Lower leg skin (tissue), 4 donors: ENCODE data around the gene LRRC47. TPM values are rescaled to one million over a fixed set of nuclear protein-coding genes. Genes with fewer than 3 reads are reported as not detected.

Source experiments
- DNase-seq, 2 donors: peaks; one replicate each; pipeline ENCODE4 v3.0.0-alpha.2; 2019; ENCODE audit warnings: low spot score in 2 of 2
- H3K4me3 ChIP-seq: fragments of 200-600 bp; sonication (generic); 2 replicates; pipeline ENCODE4 v1.5.1; 2017; ENCODE audit warnings: mild to moderate bottlenecking, low read depth; ENCODE audit not compliant: poor library complexity, severe bottlenecking
- CTCF ChIP-seq, 3 donors: fragments of 450-650 bp; IDR thresholded peaks; one replicate each; pipeline ENCODE4 v1.5.1; 2016; ENCODE audit warnings: antibody characterized with exemption in 3 of 3, mild to moderate bottlenecking in 3 of 3, moderate library complexity in 2 of 3
- POLR2A ChIP-seq, 2 donors: fragments of 450-650 bp; IDR thresholded peaks; one replicate each; pipeline ENCODE4 v1.6.1; 2016 to 2017; ENCODE audit warnings: antibody characterized with exemption in 2 of 2, mild to moderate bottlenecking in 1 of 2, moderate library complexity in 1 of 2
- WGBS, 2 donors: methylation state at CpG; one replicate each; pipeline ENCODE4 v1.1.5; 2018; 5-methylcytosine and 5-hydroxymethylcytosine counted together
- intact Hi-C: fragments of 100-400 bp; cut with DNase I; formaldehyde crosslinking; loops from one replicate; pipeline ENCODE4 v1.15.0; 2023; ENCODE audit warnings: low total_unique reads
- total RNA-seq, 4 donors: library from RNA; depleted of rRNA; stranded (reverse); fragments of >200 nt; gene quantifications; one replicate each; pipeline ENCODE4 v1.1.0, GENCODE V29; 2016

Gene LRRC47
- total RNA-seq, 4 donors from 2014 or later: 43.6 to 55.3 (median 49.7) TPM

- intact Hi-C loops: no loop called here
- TF ChIP-seq CTCF (IDR thresholded peaks at IDR 0.05) (no peak), POLR2A (IDR thresholded peaks at IDR 0.05) (no peak)
- DNase-seq: no peak
- WGBS, 2 donors: 57 to 61% methylated on average over 16 to 23 of the region's 25 CpGs
- no peak overlapping the region for H3K4me3 ChIP-seq
Measured at GRCh38 chr1:3731583-3732433, 64.5 kb downstream of the LRRC47 start.

- no peak overlapping the region for H3K4me3 ChIP-seq
- intact Hi-C loops: no loop called here
- WGBS, 2 donors: 70 to 75% methylated on average over 14 to 21 of the region's 25 CpGs
- DNase-seq: no peak
- TF ChIP-seq POLR2A (IDR thresholded peaks at IDR 0.05) (no peak), CTCF (IDR thresholded peaks at IDR 0.05) (no peak)
Measured at GRCh38 chr1:3730543-3731247, 65.6 kb downstream of the LRRC47 start.

DNA sequence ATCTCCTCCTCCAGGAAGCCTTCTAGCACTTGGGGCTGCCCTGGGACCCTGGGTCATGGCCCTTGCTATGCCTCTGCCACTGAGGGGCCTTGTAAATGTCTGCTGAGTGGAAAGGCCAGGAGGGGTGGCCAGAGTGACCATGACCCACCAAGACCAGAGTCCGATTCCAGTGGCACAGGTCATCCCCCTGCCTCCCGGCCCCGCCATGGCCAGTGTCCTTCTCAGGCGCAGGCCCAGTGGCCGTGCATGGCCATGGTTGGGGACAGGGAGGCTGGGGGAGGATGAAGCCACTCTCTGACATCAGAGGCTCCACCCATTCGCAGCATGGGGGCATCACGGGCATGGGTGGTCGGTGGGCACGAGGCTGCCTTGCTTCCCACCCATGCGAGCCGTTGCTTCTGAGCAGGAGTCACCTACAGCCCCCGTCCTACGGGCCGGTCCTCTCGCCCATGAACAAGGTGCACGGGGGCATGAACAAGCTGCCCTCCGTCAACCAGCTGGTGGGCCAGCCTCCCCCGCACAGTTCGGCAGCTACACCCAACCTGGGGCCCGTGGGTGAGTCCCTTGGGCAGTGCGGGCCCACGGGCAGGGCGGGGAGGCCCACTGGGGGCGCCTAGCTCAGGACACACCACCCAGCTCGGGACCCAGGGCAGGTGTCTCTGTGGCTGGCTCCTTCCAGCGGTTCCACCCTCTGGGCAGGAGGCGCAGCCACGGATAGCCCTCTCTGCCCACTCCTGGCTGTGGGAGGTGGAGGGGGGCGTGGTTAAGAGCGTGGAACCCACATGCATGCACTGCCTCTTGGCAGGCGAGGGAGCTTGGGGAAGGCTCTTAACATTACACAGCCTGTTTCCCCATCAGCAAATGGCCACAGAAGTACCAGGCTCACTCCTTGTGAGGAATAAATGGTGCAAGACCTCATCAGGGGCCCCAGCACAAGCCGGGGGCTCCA is 66.4 kb downstream of the LRRC47 start:
- 71 to 74% methylated on average over 22 to 24 of the region's 32 CpGs for WGBS, 2 donors
- no peak for TF ChIP-seq CTCF (IDR thresholded peaks at IDR 0.05)
- no peak for TF ChIP-seq POLR2A (IDR thresholded peaks at IDR 0.05)
- intact Hi-C loops: no loop called here

More for the DNA sequence above, 66.4 kb downstream of the LRRC47 start:
- DNase-seq: no peak
- H3K4me3 ChIP-seq: no peak overlapping the region

Other genes with a start within 250 kb of the LRRC47 start
- 100 to 1,000 TPM in 1 of 4 donors, 10 to 100 TPM in 3; 81.1 to 147 (median 86.1) TPM for gene MEGF6, start 185.0 kb downstream of the LRRC47 start, total RNA-seq
- gene TPRG1L, start 171.5 kb downstream of the LRRC47 start, total RNA-seq: 10 to 100 TPM; 44.1 to 54.3 (median 52.2) TPM
- 10 to 100 TPM; 12.5 to 20.6 (median 15.3) TPM for gene WRAP73, start 146.4 kb downstream of the LRRC47 start, total RNA-seq
- 10 to 100 TPM in 2 of 4 donors, 1 to 10 TPM in 2; 5.8 to 23.6 (median 11.0) TPM for gene TP73, start 144.0 kb downstream of the LRRC47 start, total RNA-seq
- gene CCDC27, start 44.0 kb downstream of the LRRC47 start, total RNA-seq: not detected
- gene SMIM1, start 23.7 kb downstream of the LRRC47 start, total RNA-seq: 1 to 10 TPM; 1.6 to 8.7 (median 3.6) TPM
- 10 to 100 TPM; 24.6 to 38.9 (median 33.1) TPM for gene CEP104, start 60.7 kb upstream of the LRRC47 start, total RNA-seq
- gene DFFB, start 61.0 kb upstream of the LRRC47 start, total RNA-seq: 10 to 100 TPM in 1 of 4 donors, 1 to 10 TPM in 3; 3.0 to 10.3 (median 6.8) TPM
- gene C1orf174, start 103.8 kb upstream of the LRRC47 start, total RNA-seq: 10 to 100 TPM; 12.7 to 22.6 (median 17.7) TPM